Endothelial cell of hepatic sinusoid (primary cell): Measurements from ENCODE around the gene CPE.

ENCODE experiments used
- in situ Hi-C: cut with HindIII; loops from 2 replicates; pipeline ENCODE4 v1.10.0; 2017; ENCODE audit warnings: low sequenced_read_pairs

CPE gene

DNA sequence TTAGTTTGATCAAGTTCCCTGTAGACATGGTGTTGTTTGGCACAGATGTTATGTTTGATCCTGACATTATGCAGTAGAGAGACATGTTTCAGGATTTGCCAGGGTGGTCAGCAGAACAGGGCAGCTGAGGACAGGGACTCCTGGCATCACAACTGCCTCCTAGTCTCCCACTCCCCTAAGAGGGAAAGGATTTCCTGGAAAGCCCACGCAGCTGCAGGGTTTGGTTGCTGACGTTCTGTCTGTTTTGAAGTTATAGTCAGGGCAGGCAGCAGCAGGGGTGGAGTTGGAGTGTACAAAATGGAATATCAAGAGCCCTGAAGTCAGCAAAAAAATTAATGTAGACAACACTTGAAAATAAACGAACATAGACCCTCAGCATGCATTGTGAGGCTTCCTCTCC is 125.4 kb downstream of the CPE start:
- in situ Hi-C loops: no loop called here

DNA sequence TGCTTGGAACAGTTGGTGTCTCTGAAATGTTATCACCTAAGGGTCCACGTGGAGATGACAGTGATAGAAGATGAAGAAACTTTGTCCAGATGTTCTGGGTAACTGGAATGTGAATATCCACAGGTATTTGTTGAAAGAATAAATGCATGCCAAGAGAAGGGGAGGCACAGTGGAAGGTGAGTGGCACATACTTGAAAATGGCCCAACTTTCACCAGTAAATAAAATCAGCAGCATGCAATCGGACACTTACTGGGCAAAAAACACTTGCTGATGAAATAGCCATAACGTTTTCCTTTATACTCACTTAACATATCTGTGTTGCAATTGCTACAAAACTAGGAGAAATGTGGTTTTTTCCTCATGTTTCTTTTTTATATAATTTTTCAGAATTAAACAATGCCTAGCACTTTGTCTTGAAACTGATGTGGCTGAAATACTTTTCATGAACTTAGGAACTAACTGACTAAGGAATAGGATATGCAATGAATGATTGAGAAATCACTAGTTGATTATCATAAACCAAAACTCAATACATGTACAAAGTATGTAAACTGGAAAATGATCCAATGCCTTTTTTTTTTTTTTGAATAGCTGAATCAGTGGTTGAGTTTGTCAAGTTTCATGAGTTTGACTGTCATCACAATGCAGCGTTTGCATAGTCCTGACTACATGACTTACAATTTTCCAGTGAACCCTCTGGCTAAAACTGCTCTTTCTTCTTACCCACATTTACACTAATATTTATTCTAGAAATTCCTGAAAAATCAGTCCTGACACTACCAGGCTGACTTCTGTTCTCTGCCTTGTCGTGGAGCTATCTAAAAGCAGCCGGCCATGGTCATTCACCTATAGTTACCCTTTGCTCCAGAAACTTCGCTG is 127.4 kb downstream of the CPE start:
- in situ Hi-C loops: no loop called here

- in situ Hi-C loops: no loop called here
Measured at GRCh38 chr4:165506849-165507248, 128.0 kb downstream of the CPE start.

- in situ Hi-C loops: no loop called here
Measured at GRCh38 chr4:165507381-165507780, 128.6 kb downstream of the CPE start.

- in situ Hi-C loops: no loop called here
Measured at GRCh38 chr4:165508372-165509120, 129.7 kb downstream of the CPE start.

GRCh38 chr4:165512424-165512823 is 133.6 kb downstream of the CPE start:
- in situ Hi-C loops: no loop called here

DNA sequence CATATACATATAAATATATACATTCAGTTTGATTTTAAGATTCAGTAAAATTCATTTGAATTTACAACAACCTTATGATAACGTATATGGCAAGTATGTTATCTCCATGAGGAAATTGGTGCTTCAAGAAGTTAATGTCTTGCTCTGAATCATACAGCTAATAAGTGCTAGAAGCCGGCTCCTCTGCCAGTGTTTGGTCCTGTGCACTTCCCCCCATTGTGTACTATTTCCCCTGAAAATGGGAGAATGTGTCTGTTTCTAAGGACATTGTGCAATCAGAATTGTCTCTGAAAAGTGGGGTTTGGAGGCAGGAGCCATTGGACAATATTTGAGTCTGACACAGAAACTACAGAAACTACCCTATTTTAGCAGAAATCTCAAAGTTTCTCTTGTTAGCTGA is 135.9 kb downstream of the CPE start:
- in situ Hi-C loops: no loop called here

DNA sequence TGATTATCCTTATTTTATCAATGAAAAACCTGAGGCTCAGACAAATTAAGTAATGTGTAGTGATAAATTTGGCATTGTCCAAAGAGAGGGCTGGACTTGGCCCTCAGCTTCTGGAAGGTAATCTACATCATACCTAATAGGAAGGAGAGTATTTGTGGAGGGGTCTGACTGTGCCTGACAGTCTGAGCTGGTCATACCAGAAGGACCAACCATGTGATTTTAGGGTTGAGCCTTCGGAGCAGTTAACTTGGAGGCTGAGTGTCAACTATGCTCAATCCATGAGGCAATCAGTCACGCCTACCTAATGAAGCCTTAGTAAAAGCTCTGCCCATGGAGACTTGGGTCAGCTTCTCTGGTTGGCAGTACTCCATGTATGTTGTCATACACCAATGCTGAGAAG is 136.4 kb downstream of the CPE start:
- in situ Hi-C loops: no loop called here

DNA sequence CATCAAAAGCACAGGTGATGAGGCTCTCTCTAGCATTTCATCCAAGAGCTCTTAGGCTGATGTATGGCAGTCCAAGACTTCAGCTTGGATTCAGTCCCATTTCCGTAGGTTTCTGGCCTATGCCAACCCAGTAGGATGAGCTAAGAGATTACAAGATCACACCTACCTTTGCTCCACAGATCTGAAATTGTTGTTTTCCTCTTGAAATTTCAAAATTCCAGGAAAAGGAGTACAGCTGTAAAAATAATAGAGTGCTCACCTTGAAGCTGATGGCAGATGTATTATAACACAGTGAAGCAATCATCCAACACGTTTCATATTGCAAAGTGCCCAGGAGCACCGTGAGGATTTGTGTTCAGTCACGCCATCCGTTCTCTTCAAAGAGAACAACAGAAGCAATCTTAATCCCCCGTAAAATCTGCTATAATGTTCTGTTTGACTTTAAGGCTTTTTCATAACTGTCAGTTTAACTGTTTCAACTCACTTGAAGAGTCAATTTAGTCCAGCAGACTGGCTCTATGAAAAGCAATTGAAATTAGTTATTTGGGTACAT is 137.5 kb downstream of the CPE start:
- in situ Hi-C loops: no loop called here

DNA sequence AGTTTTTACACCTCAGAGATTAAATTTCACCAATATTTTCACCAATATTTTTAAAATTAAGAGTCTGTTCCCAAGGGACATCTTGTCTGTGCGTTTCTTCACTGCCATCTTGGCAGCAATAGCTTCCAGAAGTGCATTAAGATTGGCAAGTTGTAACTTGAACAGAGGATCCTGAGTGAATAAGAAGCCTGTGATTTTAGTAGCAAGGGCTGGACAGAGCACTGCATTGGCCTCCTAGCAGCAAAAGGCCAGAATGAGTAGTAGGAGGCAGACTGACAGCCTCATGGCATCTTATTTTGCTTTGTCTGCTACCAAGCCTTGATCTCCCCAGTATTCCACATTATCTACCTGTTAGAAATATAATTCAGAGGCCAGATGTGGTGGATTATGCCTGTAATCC is 138.4 kb downstream of the CPE start:
- in situ Hi-C loops: no loop called here

GRCh38 chr4:165518024-165518616 is 139.3 kb downstream of the CPE start:
- in situ Hi-C loops: no loop called here

DNA sequence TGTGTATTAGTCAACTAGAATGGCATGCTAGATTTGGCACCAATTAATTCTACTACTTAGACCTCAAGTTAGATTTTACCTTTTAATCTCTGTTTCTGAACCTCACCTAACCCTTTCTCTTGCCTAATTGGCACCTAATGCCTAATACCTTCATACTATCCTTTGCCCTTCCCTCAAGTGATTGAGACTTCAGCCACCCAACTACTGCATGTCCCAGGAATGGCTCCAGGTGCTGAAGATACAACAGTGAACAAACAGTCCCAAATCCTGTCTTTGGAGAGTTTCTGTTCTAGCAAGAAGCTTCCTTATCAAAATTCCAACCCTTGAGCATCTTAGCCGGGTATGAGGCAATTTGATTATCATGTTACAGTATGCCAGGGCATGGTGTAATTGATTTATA is 139.9 kb downstream of the CPE start:
- in situ Hi-C loops: no loop called here

DNA sequence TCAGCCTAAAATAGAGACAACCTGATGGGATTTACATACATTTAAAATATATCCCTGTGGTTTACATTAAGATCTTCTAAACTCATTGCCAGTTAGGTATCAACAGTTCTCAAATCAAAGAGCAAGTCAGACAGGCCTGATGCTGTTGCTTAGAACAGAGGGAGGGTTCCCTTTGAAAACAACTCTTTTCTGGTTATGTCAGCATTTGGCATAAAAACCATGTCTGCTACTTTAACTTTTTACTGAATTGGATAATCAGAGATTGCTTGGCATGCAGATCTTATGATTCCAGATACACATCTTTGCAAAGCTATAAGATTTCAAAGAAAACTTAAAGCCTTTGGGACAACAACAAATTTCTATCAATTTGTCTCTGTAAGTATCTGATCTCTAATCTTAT is 140.8 kb downstream of the CPE start:
- in situ Hi-C loops: no loop called here

DNA sequence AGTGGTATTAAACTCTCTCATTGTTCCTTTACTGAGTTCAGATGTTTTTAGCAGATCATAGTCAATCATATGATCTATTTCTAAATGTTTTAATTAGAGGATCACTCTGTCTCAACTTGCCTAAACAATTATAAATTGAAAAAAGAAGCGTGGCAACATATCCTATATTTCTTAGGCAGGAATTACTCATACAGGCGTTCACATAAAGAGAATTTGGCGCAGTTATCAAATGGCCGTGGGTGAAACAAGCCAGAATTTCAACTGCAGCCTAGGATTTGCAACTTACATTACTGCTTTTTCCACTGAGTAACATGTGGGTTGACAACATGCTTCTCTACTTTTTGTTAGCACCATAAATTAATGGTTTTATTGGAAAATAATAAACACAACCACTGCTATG is 141.3 kb downstream of the CPE start:
- in situ Hi-C loops: no loop called here

- in situ Hi-C loops: no loop called here
Measured at GRCh38 chr4:165522050-165522449, 143.2 kb downstream of the CPE start.

GRCh38 chr4:165524532-165525190 is 145.9 kb downstream of the CPE start:
- in situ Hi-C loops: loop anchor here (25.0 kb wide), 1 partner anchor 563 kb away; no protein-coding TSS in a partner anchor

GRCh38 chr4:165532976-165533375 is 154.2 kb downstream of the CPE start:
- in situ Hi-C loops: loop anchor here (25.0 kb wide), 1 partner anchor 554 kb away; no protein-coding TSS in a partner anchor

DNA sequence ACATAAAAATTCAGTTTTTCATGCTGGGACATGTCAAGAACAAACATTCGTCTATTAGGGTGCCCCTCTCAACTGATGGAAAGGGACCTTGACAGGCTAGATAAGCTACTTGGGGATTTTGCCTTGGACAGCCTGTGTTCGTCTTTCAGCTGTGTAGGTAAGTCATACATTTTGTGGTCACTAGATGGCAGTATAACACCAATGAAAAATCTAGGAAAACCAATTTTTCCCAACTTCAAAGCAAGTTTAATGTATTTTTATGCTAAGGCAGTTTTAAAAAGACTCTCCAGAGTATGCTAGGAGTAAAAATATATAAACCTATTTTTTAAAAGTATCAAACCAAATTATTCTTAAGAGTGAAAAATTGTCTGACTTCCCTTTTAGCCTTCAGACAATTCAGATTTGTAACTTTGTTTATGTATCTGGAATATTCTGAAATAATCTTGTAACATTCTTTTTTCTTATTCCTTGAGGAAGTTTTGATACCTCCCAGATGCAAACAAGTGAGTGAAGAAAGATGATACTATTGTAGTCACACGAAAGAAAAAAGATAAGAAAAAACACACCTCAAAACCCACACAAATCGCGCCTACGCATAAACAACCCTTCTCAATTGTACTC is 158.3 kb downstream of the CPE start:
- in situ Hi-C loops: loop anchor here (25.0 kb wide), 1 partner anchor 550 kb away; no protein-coding TSS in a partner anchor

DNA sequence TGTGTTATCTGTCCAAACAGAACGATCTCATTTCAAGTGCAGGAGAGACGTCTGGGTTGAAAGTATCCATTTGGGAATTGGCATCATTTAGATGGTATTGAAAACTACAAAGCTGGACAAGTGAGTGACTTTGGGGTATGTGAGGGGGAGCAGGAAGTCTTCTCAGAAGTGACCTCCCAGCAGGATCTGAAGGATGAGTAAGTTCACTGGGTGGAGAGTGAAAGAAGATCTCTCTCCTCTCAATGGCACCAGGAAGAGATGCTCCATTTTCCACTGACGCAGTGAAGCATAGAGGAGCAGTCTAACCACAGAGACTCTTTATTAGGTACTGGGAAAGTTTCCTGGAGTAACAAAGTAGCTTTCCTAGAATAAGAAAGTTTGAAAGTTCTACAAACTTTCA is 161.0 kb downstream of the CPE start:
- in situ Hi-C loops: loop anchor here (25.0 kb wide), 1 partner anchor 548 kb away; no protein-coding TSS in a partner anchor

DNA sequence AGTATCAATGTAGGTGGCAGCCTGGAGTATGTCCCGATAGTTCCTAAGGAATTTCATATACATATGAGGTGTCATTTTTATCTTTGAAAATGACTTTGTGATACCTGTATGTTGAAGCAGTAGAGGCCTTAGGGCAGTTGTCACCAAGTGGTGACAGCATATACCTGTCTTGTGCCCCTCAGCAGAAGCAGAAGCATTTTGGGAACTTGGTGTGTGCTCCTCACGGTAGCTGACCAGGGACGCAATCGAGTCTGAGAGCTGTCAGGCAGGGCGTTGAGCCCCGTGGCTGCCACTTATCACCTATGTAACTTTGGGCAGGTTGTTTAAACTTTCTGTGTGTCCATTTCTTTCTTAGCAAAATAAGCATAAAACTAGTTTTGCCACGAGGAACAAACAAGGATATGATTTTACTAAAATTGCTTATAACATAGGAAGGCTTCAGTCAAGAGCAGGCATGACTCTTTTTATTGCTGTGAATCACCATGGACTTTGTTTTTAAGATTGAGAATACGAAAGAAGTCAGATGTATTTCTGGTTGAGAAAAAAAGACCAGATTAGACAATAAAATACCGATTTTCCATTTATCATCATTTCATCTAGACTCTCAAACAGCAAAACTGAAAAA is 161.5 kb downstream of the CPE start:
- in situ Hi-C loops: loop anchor here (25.0 kb wide), 1 partner anchor 547 kb away; no protein-coding TSS in a partner anchor
